Stimulated activated memory B cell treated with anti-CD40 and anti-IgM and Interleukin-4, amounts not matched to agents 10 μg/mL and 1 μg/mL and 100 μg/mL, for 72 hours (primary cell): ENCODE measurements around the gene ANKS1B.

Source experiments
- ATAC-seq: fragments of 150-1000 bp; cut with Tn5 transposase; 2 replicates; pipeline ENCODE4 v1.10.0; 2021
- H3K27ac Mint-ChIP-seq: one replicate; pipeline ENCODE4 v1.8.0; 2022; ENCODE audit warnings: mild to moderate bottlenecking, mixed read lengths
- H3K27me3 Mint-ChIP-seq: one replicate; pipeline ENCODE4 v1.8.0; 2022; ENCODE audit warnings: mixed read lengths
- H3K36me3 Mint-ChIP-seq: one replicate; pipeline ENCODE4 v1.8.0; 2022; ENCODE audit warnings: mixed read lengths
- H3K4me1 Mint-ChIP-seq: one replicate; pipeline ENCODE4 v1.8.0; 2022; ENCODE audit warnings: mixed read lengths
- H3K4me3 Mint-ChIP-seq: one replicate; pipeline ENCODE4 v1.8.0; 2022; ENCODE audit warnings: mild to moderate bottlenecking, moderate library complexity, mixed read lengths
- H3K9me3 Mint-ChIP-seq: one replicate; pipeline ENCODE4 v1.8.0; 2022; ENCODE audit warnings: mixed read lengths

Gene ANKS1B

GRCh38 chr12:99133401-99133800 lies 851.3 kb downstream of the ANKS1B start:
- ATAC-seq: no peak
- H3K27me3 Mint-ChIP-seq: no peaks in the 10 kb centered on the region
- no peaks in the 10 kb centered on the region for H3K4me1 Mint-ChIP-seq
- H3K36me3 Mint-ChIP-seq: no peaks in the 10 kb centered on the region
- H3K27ac Mint-ChIP-seq: no peak overlapping the region
- H3K9me3 Mint-ChIP-seq: no peaks in the 10 kb centered on the region
- H3K4me3 Mint-ChIP-seq: no peak overlapping the region

DNA sequence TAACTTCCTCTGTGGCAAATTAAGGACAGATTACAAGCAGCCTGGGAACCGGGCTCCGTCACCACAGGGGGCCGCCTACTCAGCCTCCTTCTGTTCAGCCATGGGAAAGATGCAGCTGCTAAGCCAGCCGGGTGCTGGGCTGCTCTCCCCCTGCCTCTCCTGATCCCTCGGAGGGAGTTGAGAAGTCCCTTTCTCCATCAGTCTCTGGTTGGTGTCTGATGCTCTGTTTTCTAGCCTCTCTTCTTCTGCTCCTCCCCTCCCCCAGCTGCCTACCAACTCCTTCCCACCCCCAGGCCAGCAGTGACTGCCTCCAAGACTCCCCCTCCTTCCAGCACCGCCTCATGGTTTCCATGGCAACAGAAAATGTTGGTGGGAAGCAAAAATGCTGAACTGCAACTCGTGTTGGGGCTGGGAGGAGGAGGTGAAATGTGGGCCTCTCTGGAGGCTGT lies 853.0 kb downstream of the ANKS1B start:
- Mint-ChIP-seq H3K36me3 (no peaks in the 10 kb centered on the region), H3K27ac (no peak overlapping the region), H3K9me3 (no peaks in the 10 kb centered on the region), H3K27me3 (no peaks in the 10 kb centered on the region), H3K4me1 (no peaks in the 10 kb centered on the region), H3K4me3 (no peak overlapping the region)
- ATAC-seq: no peak

GRCh38 chr12:99130808-99131553 lies 853.8 kb downstream of the ANKS1B start:
- Mint-ChIP-seq H3K4me3 (no peak overlapping the region), H3K27ac (no peak overlapping the region), H3K9me3 (no peaks in the 10 kb centered on the region), H3K27me3 (no peaks in the 10 kb centered on the region), H3K36me3 (no peaks in the 10 kb centered on the region), H3K4me1 (no peaks in the 10 kb centered on the region)
- ATAC-seq: no peak

- no peaks in the 10 kb centered on the region for H3K27me3 Mint-ChIP-seq
- H3K4me3 Mint-ChIP-seq: no peak overlapping the region
- H3K9me3 Mint-ChIP-seq: no peaks in the 10 kb centered on the region
- no peaks in the 10 kb centered on the region for H3K4me1 Mint-ChIP-seq
- no peak for ATAC-seq
- no peaks in the 10 kb centered on the region for H3K36me3 Mint-ChIP-seq
- H3K27ac Mint-ChIP-seq: no peak overlapping the region
These were observed 856.4 kb downstream of the ANKS1B start for GRCh38 chr12:99128246-99128802.

- Mint-ChIP-seq H3K9me3 (peaks cover 3% of the 10 kb centered on the region), H3K36me3 (no peaks in the 10 kb centered on the region), H3K27ac (no peak overlapping the region), H3K4me3 (no peak overlapping the region), H3K27me3 (no peaks in the 10 kb centered on the region), H3K4me1 (no peaks in the 10 kb centered on the region)
- no peak for ATAC-seq
These were observed 861.8 kb downstream of the ANKS1B start for GRCh38 chr12:99122959-99123358.

DNA sequence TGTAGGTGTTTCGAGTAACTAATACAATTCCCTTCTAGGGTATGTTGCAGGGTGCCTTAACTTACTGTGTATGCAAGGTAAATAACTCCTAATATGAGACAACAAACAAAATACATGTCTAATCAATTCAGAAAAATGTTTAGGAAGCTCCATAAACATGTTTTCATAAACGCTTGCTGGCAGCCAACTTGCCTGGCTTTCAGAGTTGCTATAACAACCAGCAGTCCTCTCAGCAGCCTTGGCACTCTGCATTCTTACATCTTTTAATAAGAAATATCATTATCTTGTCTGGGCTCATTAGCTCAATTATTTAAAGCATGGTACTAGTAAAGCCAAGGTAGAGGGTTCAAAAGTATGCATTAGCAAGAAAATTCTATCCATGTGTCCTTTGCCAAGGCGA lies 862.2 kb downstream of the ANKS1B start:
- H3K9me3 Mint-ChIP-seq: peaks cover 3% of the 10 kb centered on the region
- no peaks in the 10 kb centered on the region for H3K36me3 Mint-ChIP-seq
- no peak overlapping the region for H3K27ac Mint-ChIP-seq
- no peaks in the 10 kb centered on the region for H3K4me1 Mint-ChIP-seq
- no peaks in the 10 kb centered on the region for H3K27me3 Mint-ChIP-seq
- no peak for ATAC-seq
- no peak overlapping the region for H3K4me3 Mint-ChIP-seq

GRCh38 chr12:99121546-99121945 lies 863.2 kb downstream of the ANKS1B start:
- no peak for ATAC-seq
- Mint-ChIP-seq H3K9me3 (peaks cover 3% of the 10 kb centered on the region), H3K27ac (no peak overlapping the region), H3K4me1 (no peaks in the 10 kb centered on the region), H3K36me3 (no peaks in the 10 kb centered on the region), H3K4me3 (no peak overlapping the region), H3K27me3 (no peaks in the 10 kb centered on the region)

DNA sequence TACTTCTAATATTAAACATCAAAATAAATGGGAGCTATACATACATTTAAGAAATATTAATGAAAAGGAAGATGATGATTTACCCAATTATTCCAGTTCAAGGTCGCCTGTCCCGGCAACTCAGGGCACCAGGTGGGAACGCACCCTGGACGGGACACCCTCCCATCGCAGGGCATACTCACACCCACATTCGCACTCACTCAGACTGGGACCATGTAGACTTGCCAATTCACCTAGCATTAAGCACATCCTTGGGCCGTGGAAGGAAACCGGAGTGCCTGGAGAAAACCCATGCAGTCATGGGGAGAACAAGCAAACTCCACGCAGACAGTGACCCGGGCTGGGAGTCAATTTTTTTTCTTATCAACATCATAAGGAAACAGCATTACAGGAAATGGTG lies 864.8 kb downstream of the ANKS1B start:
- no peak overlapping the region for H3K4me3 Mint-ChIP-seq
- no peaks in the 10 kb centered on the region for H3K4me1 Mint-ChIP-seq
- H3K9me3 Mint-ChIP-seq: peaks cover 7% of the 10 kb centered on the region
- H3K27ac Mint-ChIP-seq: no peak overlapping the region
- H3K27me3 Mint-ChIP-seq: no peaks in the 10 kb centered on the region
- no peak for ATAC-seq
- no peaks in the 10 kb centered on the region for H3K36me3 Mint-ChIP-seq

- Mint-ChIP-seq H3K9me3 (peaks cover 7% of the 10 kb centered on the region), H3K4me3 (no peak overlapping the region), H3K27me3 (no peaks in the 10 kb centered on the region), H3K36me3 (no peaks in the 10 kb centered on the region), H3K4me1 (no peaks in the 10 kb centered on the region), H3K27ac (no peak overlapping the region)
- no peak for ATAC-seq
These were observed 865.3 kb downstream of the ANKS1B start for GRCh38 chr12:99119449-99119848.

DNA sequence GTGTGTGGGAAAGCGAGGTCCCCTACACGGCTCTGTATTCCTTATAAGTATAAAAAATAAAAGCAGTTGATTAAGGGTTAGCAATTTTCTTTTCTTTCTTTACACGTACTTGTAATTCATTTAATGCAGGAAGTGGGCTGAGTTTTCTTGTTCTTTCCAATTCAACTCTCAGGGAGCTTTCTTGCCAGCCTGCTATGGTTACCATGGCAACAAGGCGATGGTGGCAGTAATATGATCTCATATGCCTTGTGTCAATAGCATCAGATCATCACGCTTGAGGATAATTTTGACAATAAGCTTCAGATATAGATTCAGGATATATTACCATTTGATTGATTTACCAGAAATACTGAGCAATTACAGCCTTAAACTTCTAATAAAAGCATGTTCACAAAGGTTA lies 873.1 kb downstream of the ANKS1B start:
- no peaks in the 10 kb centered on the region for H3K4me1 Mint-ChIP-seq
- H3K9me3 Mint-ChIP-seq: peaks cover 4% of the 10 kb centered on the region

GRCh38 chr12:99110868-99111267 lies 873.9 kb downstream of the ANKS1B start:
- no peaks in the 10 kb centered on the region for H3K4me1 Mint-ChIP-seq
- H3K36me3 Mint-ChIP-seq: no peaks in the 10 kb centered on the region
- H3K27ac Mint-ChIP-seq: no peak overlapping the region
- no peaks in the 10 kb centered on the region for H3K27me3 Mint-ChIP-seq
- ATAC-seq: no peak
- H3K9me3 Mint-ChIP-seq: peaks cover 4% of the 10 kb centered on the region
- H3K4me3 Mint-ChIP-seq: no peak overlapping the region

More for the DNA sequence above, 873.1 kb downstream of the ANKS1B start:
- no peak overlapping the region for H3K27ac Mint-ChIP-seq
- no peaks in the 10 kb centered on the region for H3K27me3 Mint-ChIP-seq
- ATAC-seq: no peak
- H3K36me3 Mint-ChIP-seq: no peaks in the 10 kb centered on the region
- H3K4me3 Mint-ChIP-seq: no peak overlapping the region

- Mint-ChIP-seq H3K36me3 (no peaks in the 10 kb centered on the region), H3K27me3 (no peaks in the 10 kb centered on the region), H3K27ac (no peak overlapping the region), H3K4me3 (no peak overlapping the region), H3K9me3 (peaks cover 2% of the 10 kb centered on the region), H3K4me1 (no peaks in the 10 kb centered on the region)
- ATAC-seq: no peak
These were observed 874.5 kb downstream of the ANKS1B start for GRCh38 chr12:99110212-99110611.

DNA sequence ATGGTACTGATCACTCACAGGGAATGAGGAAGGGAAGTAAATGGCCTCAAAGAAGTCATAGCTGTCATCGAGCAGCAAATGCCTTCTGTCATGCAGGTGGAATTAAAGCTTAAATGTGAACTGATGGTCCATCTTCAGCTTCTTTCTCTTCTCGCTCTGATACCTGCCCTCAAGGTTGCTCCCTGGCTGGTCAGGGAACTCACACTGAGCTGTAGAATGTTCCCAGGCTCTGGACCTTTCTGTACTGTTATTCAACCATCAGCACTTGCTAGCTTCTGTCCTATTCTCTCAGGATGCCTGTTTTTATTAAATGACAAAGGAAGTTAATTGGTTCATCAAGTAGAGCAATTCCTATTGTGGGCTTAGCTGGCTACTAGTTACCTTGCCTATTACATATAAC lies 875.8 kb downstream of the ANKS1B start:
- no peaks in the 10 kb centered on the region for H3K9me3 Mint-ChIP-seq
- H3K4me3 Mint-ChIP-seq: no peak overlapping the region
- no peaks in the 10 kb centered on the region for H3K27me3 Mint-ChIP-seq
- no peaks in the 10 kb centered on the region for H3K4me1 Mint-ChIP-seq
- H3K27ac Mint-ChIP-seq: no peak overlapping the region
- ATAC-seq: no peak
- H3K36me3 Mint-ChIP-seq: no peaks in the 10 kb centered on the region

- ATAC-seq: no peak
- H3K4me1 Mint-ChIP-seq: no peaks in the 10 kb centered on the region
- peaks cover 8% of the 10 kb centered on the region for H3K27me3 Mint-ChIP-seq
- H3K27ac Mint-ChIP-seq: no peak overlapping the region
- H3K36me3 Mint-ChIP-seq: no peaks in the 10 kb centered on the region
- H3K4me3 Mint-ChIP-seq: no peak overlapping the region
- peaks cover 3% of the 10 kb centered on the region for H3K9me3 Mint-ChIP-seq
These were observed 885.0 kb downstream of the ANKS1B start for GRCh38 chr12:99099786-99100185.

GRCh38 chr12:99097171-99097570 lies 887.6 kb downstream of the ANKS1B start:
- ATAC-seq: no peak
- Mint-ChIP-seq H3K4me3 (no peak overlapping the region), H3K9me3 (peaks cover 3% of the 10 kb centered on the region), H3K27me3 (peaks cover 9% of the 10 kb centered on the region), H3K4me1 (no peaks in the 10 kb centered on the region), H3K27ac (no peak overlapping the region), H3K36me3 (no peaks in the 10 kb centered on the region)

DNA sequence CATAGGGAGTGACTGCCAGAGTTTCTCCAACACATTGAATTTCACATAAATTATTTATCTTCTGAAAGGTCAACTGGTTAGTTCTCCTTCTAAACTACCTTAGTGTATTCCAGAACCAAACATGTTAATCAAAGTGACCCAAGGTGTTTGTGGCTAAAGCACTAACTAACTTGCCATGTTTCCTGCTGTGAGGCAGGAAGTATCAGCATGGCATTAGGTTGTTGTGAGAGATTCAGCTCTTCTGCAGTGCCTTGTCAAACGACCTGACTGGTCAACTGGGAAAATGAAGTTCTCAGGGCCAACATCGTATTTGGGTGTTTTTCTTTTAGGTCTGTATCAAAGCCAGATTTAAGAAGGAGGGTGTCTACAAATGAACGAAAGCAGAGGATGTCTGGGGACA lies 891.6 kb downstream of the ANKS1B start:
- no peak overlapping the region for H3K27ac Mint-ChIP-seq
- peaks cover 3% of the 10 kb centered on the region for H3K9me3 Mint-ChIP-seq
- H3K4me3 Mint-ChIP-seq: no peak overlapping the region

More for the DNA sequence above, 891.6 kb downstream of the ANKS1B start:
- no peak for ATAC-seq
- H3K36me3 Mint-ChIP-seq: no peaks in the 10 kb centered on the region
- H3K27me3 Mint-ChIP-seq: peaks cover 9% of the 10 kb centered on the region
- H3K4me1 Mint-ChIP-seq: no peaks in the 10 kb centered on the region
